H9 (cell line): ENCODE data around the gene ABCA12. TPM values are rescaled to one million over a fixed set of nuclear protein-coding genes. Genes with fewer than 3 reads are reported as not detected.

Experiments used
- DNase-seq: peaks from one replicate; pipeline ENCODE4 v3.0.0-alpha.2; 2017
- H2AFZ ChIP-seq: one replicate; pipeline ENCODE4 v1.6.1; 2013; ENCODE audit warnings: mild to moderate bottlenecking, low read length, control low read depth, moderate library complexity
- H2AK5ac ChIP-seq: 2 replicates; pipeline ENCODE4 v1.6.1; 2013; ENCODE audit warnings: low read length, control low read depth, mixed read lengths; ENCODE audit not compliant: insufficient read length
- H2BK120ac ChIP-seq: one replicate; pipeline ENCODE4 v1.6.1; 2013; ENCODE audit warnings: low read depth, mild to moderate bottlenecking, low read length, control low read depth, inconsistent platforms; ENCODE audit not compliant: poor library complexity, severe bottlenecking
- H2BK12ac ChIP-seq: 2 replicates; pipeline ENCODE4 v1.6.1; 2013; ENCODE audit warnings: low read length, control low read depth, mixed read lengths, low read depth; ENCODE audit not compliant: insufficient read length
- H2BK15ac ChIP-seq: 2 replicates; pipeline ENCODE4 v1.6.1; 2013; ENCODE audit warnings: low read depth, low read length, control low read depth
- H2BK20ac ChIP-seq: one replicate; pipeline ENCODE4 v1.6.1; 2013; ENCODE audit warnings: low read depth, mild to moderate bottlenecking, low read length, control low read depth, inconsistent platforms; ENCODE audit not compliant: poor library complexity, severe bottlenecking
- H2BK5ac ChIP-seq: 2 replicates; pipeline ENCODE4 v1.6.1; 2013; ENCODE audit warnings: low read length, control low read depth, mixed read lengths; ENCODE audit not compliant: insufficient read length
- H3K14ac ChIP-seq: 2 replicates; pipeline ENCODE4 v1.6.1; 2013; ENCODE audit warnings: low read length, control low read depth; ENCODE audit not compliant: insufficient read depth
- H3K18ac ChIP-seq: 2 replicates; pipeline ENCODE4 v1.6.1; 2013; ENCODE audit warnings: low read depth, mild to moderate bottlenecking, mixed read lengths, low read length, control low read depth; ENCODE audit not compliant: insufficient read length
- H3K23ac ChIP-seq: 2 replicates; pipeline ENCODE4 v1.6.1; 2013; ENCODE audit warnings: low read length, control low read depth, mixed read lengths, low read depth; ENCODE audit not compliant: insufficient read length
- H3K23me2 ChIP-seq: 2 replicates; pipeline ENCODE4 v1.6.1; 2013; ENCODE audit warnings: low read depth, mild to moderate bottlenecking, mixed read lengths, low read length, control low read depth; ENCODE audit not compliant: insufficient read length, poor library complexity, severe bottlenecking
- H3K27ac ChIP-seq: 2 replicates; pipeline ENCODE4 v1.5.1; 2013; ENCODE audit warnings: low read length, control low read depth, mixed read lengths, low read depth; ENCODE audit not compliant: insufficient read length
- H3K27me3 ChIP-seq: 2 replicates; pipeline ENCODE4 v1.6.1; 2013; ENCODE audit warnings: low read length, control low read depth, inconsistent platforms; ENCODE audit not compliant: insufficient read depth
- H3K4ac ChIP-seq: 2 replicates; pipeline ENCODE4 v1.6.1; 2013; ENCODE audit warnings: low read depth, mild to moderate bottlenecking, control low read depth, inconsistent platforms, low read length, moderate library complexity
- H3K4me1 ChIP-seq: 2 replicates; pipeline ENCODE4 v1.6.1; 2013; ENCODE audit warnings: low read length, control low read depth, inconsistent platforms; ENCODE audit not compliant: insufficient read depth
- H3K4me2 ChIP-seq: 2 replicates; pipeline ENCODE4 v1.6.1; 2013; ENCODE audit warnings: low read length, control low read depth, mixed read lengths; ENCODE audit not compliant: insufficient read length, insufficient read depth
- H3K56ac ChIP-seq: 2 replicates; pipeline ENCODE4 v1.6.1; 2013; ENCODE audit warnings: low read depth, mild to moderate bottlenecking, mixed read lengths, low read length, control low read depth; ENCODE audit not compliant: insufficient read length
- H3K79me1 ChIP-seq: 2 replicates; pipeline ENCODE4 v1.6.1; 2013; ENCODE audit warnings: low read depth, mild to moderate bottlenecking, moderate library complexity, low read length, control low read depth, inconsistent platforms; ENCODE audit not compliant: insufficient read depth, poor library complexity, severe bottlenecking
- H3K79me2 ChIP-seq: 2 replicates; pipeline ENCODE4 v1.6.1; 2013; ENCODE audit warnings: low read length, control low read depth, inconsistent platforms; ENCODE audit not compliant: insufficient read depth
- H3K9ac ChIP-seq: 2 replicates; pipeline ENCODE4 v1.6.1; 2013; ENCODE audit warnings: low read length, control low read depth, mixed read lengths; ENCODE audit not compliant: insufficient read length; ENCODE audit errors: extremely low read depth
- H3K9me3 ChIP-seq: one replicate; pipeline ENCODE4 v1.6.1; 2013; ENCODE audit warnings: low read depth, low read length, inconsistent platforms; ENCODE audit not compliant: control insufficient read depth
- H3T11ph ChIP-seq: one replicate; pipeline ENCODE4 v1.6.1; 2013; ENCODE audit warnings: mild to moderate bottlenecking, low read length, control low read depth, inconsistent platforms
- H4K20me1 ChIP-seq: one replicate; pipeline ENCODE4 v1.6.1; 2013; ENCODE audit not compliant: control insufficient read depth, insufficient read length, insufficient read depth
- H4K5ac ChIP-seq: 2 replicates; pipeline ENCODE4 v1.6.1; 2013; ENCODE audit warnings: low read depth, mild to moderate bottlenecking, mixed read lengths, low read length, control low read depth; ENCODE audit not compliant: insufficient read length
- H4K8ac ChIP-seq: replicated peaks from 2 replicates; pipeline ENCODE4 v1.6.1; 2013; ENCODE audit warnings: low read length, control low read depth, mixed read lengths, low read depth; ENCODE audit not compliant: insufficient read length
- H4K91ac ChIP-seq: 2 replicates; pipeline ENCODE4 v1.6.1; 2013; ENCODE audit warnings: low read depth, mild to moderate bottlenecking, moderate library complexity, mixed read lengths, low read length, control low read depth; ENCODE audit not compliant: insufficient read length
- H3K27ac Mint-ChIP-seq, 3 experiments: 2 replicates in 2 of 3; 3 replicates in 1 of 3; pipeline ENCODE4 v1.8.0; 2020 to 2021; ENCODE audit warnings: mixed read lengths in 3 of 3, mild to moderate bottlenecking in 1 of 3, moderate library complexity in 1 of 3
- H3K27me3 Mint-ChIP-seq: 2 replicates; pipeline ENCODE4 v1.8.0; 2021; ENCODE audit warnings: low read depth, mild to moderate bottlenecking, moderate library complexity, mixed read lengths
- H3K36me3 Mint-ChIP-seq, 3 experiments: 2 replicates in 2 of 3; 3 replicates in 1 of 3; pipeline ENCODE4 v1.8.0; 2020 to 2021; ENCODE audit warnings: low read depth in 3 of 3, mixed read lengths in 3 of 3; ENCODE audit not compliant: insufficient read depth in 1 of 3
- H3K4me1 Mint-ChIP-seq, 2 experiments: 2 replicates each; pipeline ENCODE4 v1.8.0; 2020; ENCODE audit warnings: mixed read lengths in 2 of 2
- H3K4me3 Mint-ChIP-seq, 2 experiments: 2 replicates in 1 of 2; 3 replicates in 1 of 2; pipeline ENCODE4 v1.8.0; 2020 to 2021; ENCODE audit warnings: mild to moderate bottlenecking in 2 of 2, mixed read lengths in 2 of 2, moderate library complexity in 1 of 2
- H3K9me3 Mint-ChIP-seq, 2 experiments: 2 replicates in 1 of 2; 3 replicates in 1 of 2; pipeline ENCODE4 v1.8.0; 2020; ENCODE audit warnings: mild to moderate bottlenecking in 2 of 2, mixed read lengths in 2 of 2, moderate library complexity in 1 of 2
- CTCF ChIP-seq: fragments of 200-600 bp; sonication (generic); conservative IDR thresholded peaks from 3 replicates; pipeline ENCODE4 v1.8.0; 2021; ENCODE audit warnings: antibody characterized with exemption, mild to moderate bottlenecking
- WGBS: extraction: QIAGEN DNeasy Blood & Tissue Kit; methylation state at CpG from one replicate; pipeline ENCODE4 v1.1.7; 2013; ENCODE audit warnings: missing lambda C conversion rate, low lambda C conversion rate, mixed read lengths; ENCODE audit not compliant: insufficient read length; ENCODE audit errors: extremely low coverage; 5-methylcytosine and 5-hydroxymethylcytosine counted together
- total RNA-seq: library from RNA; stranded (reverse); gene quantifications from 2 replicates; pipeline ENCODE4 v1.2.1, GENCODE V29; 2021

Gene ABCA12
- total RNA-seq, 1 experiment from 2014 or later = not detected

GRCh38 chr2:214904176-214904575 is 234.2 kb downstream of the ABCA12 start:
- 0 out of 7 replicates have a peak overlapping the region, but pooled peaks of 1 of the 3 experiments have one; percentile 10 for H3K27ac Mint-ChIP-seq
- peaks cover 3 to 7% of the 10 kb centered on the region in 2 experiments; a peak in 3 of 5 replicates for H3K9me3 Mint-ChIP-seq
- peaks cover 0 to 5% (median 0%) of the 10 kb centered on the region in 3 experiments; a peak in 1 of 7 replicates for H3K36me3 Mint-ChIP-seq
- no peak overlapping the region for H2AFZ ChIP-seq
- H3K23ac ChIP-seq = no peak overlapping the region
- H3K79me1 ChIP-seq = no peaks in the 10 kb centered on the region
- no peak overlapping the region for H3K4ac ChIP-seq
- H3K27ac ChIP-seq = no peak overlapping the region
- H2BK15ac ChIP-seq = no peak overlapping the region
- H4K91ac ChIP-seq = no peak overlapping the region
- H3K4me2 ChIP-seq = no peak overlapping the region
- DNase-seq = no peak
- no peaks in the 10 kb centered on the region for H3K9me3 ChIP-seq
- no peak overlapping the region for H2BK12ac ChIP-seq
- H2BK120ac ChIP-seq = no peak overlapping the region
- no peak overlapping the region for H4K8ac ChIP-seq
- no peak overlapping the region for H4K5ac ChIP-seq
- no peak overlapping the region for H2AK5ac ChIP-seq
- no peak overlapping the region for H3K4me3 Mint-ChIP-seq
- no peaks in the 10 kb centered on the region for H3K27me3 ChIP-seq
- H4K20me1 ChIP-seq = no peaks in the 10 kb centered on the region
- no CpG with 5 or more reads among the region's 1 CpG for WGBS
- H3K23me2 ChIP-seq = no peaks in the 10 kb centered on the region
- H3K9ac ChIP-seq = no peak overlapping the region
- H2BK20ac ChIP-seq = no peak overlapping the region
- no peak for TF ChIP-seq CTCF
- H3K4me1 Mint-ChIP-seq = peaks cover 16 to 17% of the 10 kb centered on the region in 2 experiments
- H3K79me2 ChIP-seq = no peaks in the 10 kb centered on the region
- H3K56ac ChIP-seq = no peak overlapping the region
- no peaks in the 10 kb centered on the region for H3K27me3 Mint-ChIP-seq
- H3T11ph ChIP-seq = no peak overlapping the region
- H3K4me1 ChIP-seq = peaks cover 4% of the 10 kb centered on the region
- H3K18ac ChIP-seq = no peak overlapping the region
- no peak overlapping the region for H3K14ac ChIP-seq
- no peak overlapping the region for H2BK5ac ChIP-seq
